Smooth muscle cell of the brain vasculature (primary cell): ENCODE data around the gene WDR91.
"Not testable (repeated sequence)": the region's sequence is repeated elsewhere in the genome, so short reads cannot be mapped to it uniquely, and the experiment has no call there.

ENCODE experiments used
- DNase-seq: peaks from one replicate; pipeline ENCODE4 v3.0.0-alpha.2; 2012; ENCODE audit warnings: low read depth, low spot score

Gene WDR91

GRCh38 chr7:135233570-135233969 is 22.2 kb upstream of the WDR91 start, which contains the start of gene STRA8:
Gene STRA8 (plus strand): TSS chr7:135233838. CDS start chr7:135240525, 6,687 bp downstream.
- no peak for DNase-seq

- DNase-seq: no peak
Measured at GRCh38 chr7:135232720-135233119, 21.4 kb upstream of the WDR91 start.

GRCh38 chr7:135232087-135232486 is 20.8 kb upstream of the WDR91 start:
- DNase-seq: no peak

GRCh38 chr7:135231686-135232085 is 20.4 kb upstream of the WDR91 start:
- no peak for DNase-seq

- DNase-seq: no peak
Measured at GRCh38 chr7:135224027-135224426, 12.7 kb upstream of the WDR91 start.

GRCh38 chr7:135217645-135218509 is 6.6 kb upstream of the WDR91 start:
- DNase-seq: no peak

GRCh38 chr7:135215698-135216097 is 4.4 kb upstream of the WDR91 start:
- DNase-seq: no peak

- DNase-seq: no peak
Measured at GRCh38 chr7:135215180-135215579, 3.9 kb upstream of the WDR91 start.

GRCh38 chr7:135213831-135214230 is 2.5 kb upstream of the WDR91 start:
- DNase-seq: no peak

- not testable (repeated sequence) for DNase-seq
Measured at GRCh38 chr7:135211946-135212685, 790 bp upstream of the WDR91 start.

GRCh38 chr7:135210888-135211178 is 493 bp downstream of the WDR91 start:
- no peak for DNase-seq

GRCh38 chr7:135209225-135209834 is 2.0 kb downstream of the WDR91 start:
- DNase-seq: no peak

GRCh38 chr7:135208102-135208793 is 3.1 kb downstream of the WDR91 start:
- no peak for DNase-seq

- DNase-seq: no peak
Measured at GRCh38 chr7:135207406-135208101, 3.8 kb downstream of the WDR91 start.

GRCh38 chr7:135206941-135207391 is 4.4 kb downstream of the WDR91 start:
- DNase-seq: no peak

- no peak for DNase-seq
Measured at GRCh38 chr7:135205850-135206249, 5.5 kb downstream of the WDR91 start.

- no peak for DNase-seq
Measured at GRCh38 chr7:135204876-135205275, 6.5 kb downstream of the WDR91 start.

- peak; percentile 67 for DNase-seq
Measured at GRCh38 chr7:135204341-135204749, 7.0 kb downstream of the WDR91 start.

- no peak for DNase-seq
Measured at GRCh38 chr7:135201350-135201749, 10.0 kb downstream of the WDR91 start.

GRCh38 chr7:135200821-135201331 is 10.4 kb downstream of the WDR91 start:
- no peak for DNase-seq

- DNase-seq: no peak
Measured at GRCh38 chr7:135199439-135199838, 11.9 kb downstream of the WDR91 start.
